Measurements from ENCODE around the gene DMRTC2. TPM values are rescaled to one million over a fixed set of nuclear protein-coding genes. Genes with fewer than 3 reads are reported as not detected.

Gene DMRTC2
- total and polyA plus RNA-seq, 7 donors = not detected

GRCh38 chr19:41808663-41809566, 35.9 kb upstream of the DMRTC2 start:
- 57 to 65% (median 59%) methylated on average over 16 of the region's 16 CpGs for WGBS, 3 donors
- Histone ChIP-seq H3K9me3 (no peaks in the 10 kb centered on the region), H3K4me3 (no peak overlapping the region), H3K36me3 (ENCODE audit: insufficient read depth in 1 of 2, low read depth in 1 of 2) (no peaks in the 10 kb centered on the region), H3K27ac (no peak overlapping the region), H3K27me3 (ENCODE audit: insufficient read depth in 3 of 3, low read length in 2 of 3) (no peaks in the 10 kb centered on the region), H3K4me1 (no peaks in the 10 kb centered on the region)
- intact Hi-C loops (cut with DNase I) = no loop called here
- TF ChIP-seq, protein P1, sequence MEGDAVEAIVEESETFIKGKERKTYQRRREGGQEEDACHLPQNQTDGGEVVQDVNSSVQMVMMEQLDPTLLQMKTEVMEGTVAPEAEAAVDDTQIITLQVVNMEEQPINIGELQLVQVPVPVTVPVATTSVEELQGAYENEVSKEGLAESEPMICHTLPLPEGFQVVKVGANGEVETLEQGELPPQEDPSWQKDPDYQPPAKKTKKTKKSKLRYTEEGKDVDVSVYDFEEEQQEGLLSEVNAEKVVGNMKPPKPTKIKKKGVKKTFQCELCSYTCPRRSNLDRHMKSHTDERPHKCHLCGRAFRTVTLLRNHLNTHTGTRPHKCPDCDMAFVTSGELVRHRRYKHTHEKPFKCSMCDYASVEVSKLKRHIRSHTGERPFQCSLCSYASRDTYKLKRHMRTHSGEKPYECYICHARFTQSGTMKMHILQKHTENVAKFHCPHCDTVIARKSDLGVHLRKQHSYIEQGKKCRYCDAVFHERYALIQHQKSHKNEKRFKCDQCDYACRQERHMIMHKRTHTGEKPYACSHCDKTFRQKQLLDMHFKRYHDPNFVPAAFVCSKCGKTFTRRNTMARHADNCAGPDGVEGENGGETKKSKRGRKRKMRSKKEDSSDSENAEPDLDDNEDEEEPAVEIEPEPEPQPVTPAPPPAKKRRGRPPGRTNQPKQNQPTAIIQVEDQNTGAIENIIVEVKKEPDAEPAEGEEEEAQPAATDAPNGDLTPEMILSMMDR (IDR thresholded peaks at IDR 0.05) = no peak
- DNase-seq (peak; percentile 27 to 55), ATAC-seq (no peak)

DNA sequence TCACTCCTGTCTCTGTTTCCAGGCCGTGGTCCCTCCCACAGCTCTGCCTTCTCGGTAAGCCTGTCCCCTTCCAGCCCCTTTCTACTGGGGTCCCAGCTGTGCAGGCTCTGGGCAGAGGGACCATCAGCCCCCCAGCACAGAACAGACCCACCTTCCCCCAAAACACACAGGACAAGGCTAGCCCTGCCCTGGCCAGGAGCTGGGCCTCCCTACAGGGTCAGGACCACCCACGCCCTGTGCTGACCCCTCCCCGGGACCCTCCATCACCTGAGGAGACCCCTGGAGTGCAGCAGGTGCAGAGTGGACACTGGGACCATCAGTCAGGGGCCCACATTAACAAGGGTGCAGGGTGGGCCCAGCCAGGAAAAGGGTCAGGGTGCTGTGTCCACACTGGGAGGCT, 34.5 kb upstream of the DMRTC2 start:
- WGBS, 3 donors = 49 to 63% (median 50%) methylated on average over 4 of the region's 4 CpGs
- H3K9me3 ChIP-seq = no peaks in the 10 kb centered on the region
- H3K4me1 ChIP-seq = no peaks in the 10 kb centered on the region
- H3K36me3 ChIP-seq (ENCODE audit: insufficient read depth in 1 of 2, low read depth in 1 of 2) = no peaks in the 10 kb centered on the region
- intact Hi-C loops (cut with DNase I) = no loop called here
- H3K4me3 ChIP-seq = no peak overlapping the region
- H3K27ac ChIP-seq = no peak overlapping the region
- ATAC-seq = no peak
- TF ChIP-seq, protein P1 (IDR thresholded peaks at IDR 0.05) = no peak
- DNase-seq = peak in 1 of 2 donors; percentile 46
- no peaks in the 10 kb centered on the region for H3K27me3 ChIP-seq (ENCODE audit: insufficient read depth in 3 of 3, low read length in 2 of 3)

- no peaks in the 10 kb centered on the region for H3K9me3 ChIP-seq
- H3K27me3 ChIP-seq (ENCODE audit: insufficient read depth in 3 of 3, low read length in 2 of 3) = no peaks in the 10 kb centered on the region
- H3K4me3 ChIP-seq = no peak overlapping the region
- no peaks in the 10 kb centered on the region for H3K4me1 ChIP-seq
- ATAC-seq = peak in 1 of 4 donors; percentile 25
- no peak overlapping the region for H3K27ac ChIP-seq
- DNase-seq = no peak
- 56 to 65% (median 57%) methylated on average over 3 of the region's 3 CpGs for WGBS, 3 donors
- intact Hi-C loops (cut with DNase I) = no loop called here
- TF ChIP-seq, protein P1 (IDR thresholded peaks at IDR 0.05) = no peak
- H3K36me3 ChIP-seq (ENCODE audit: insufficient read depth in 1 of 2, low read depth in 1 of 2) = no peaks in the 10 kb centered on the region
These were observed 33.8 kb upstream of the DMRTC2 start for GRCh38 chr19:41811036-41811435.

GRCh38 chr19:41811981-41812380, 32.9 kb upstream of the DMRTC2 start:
- Histone ChIP-seq H3K9me3 (no peaks in the 10 kb centered on the region), H3K4me1 (no peaks in the 10 kb centered on the region), H3K27ac (no peak overlapping the region), H3K27me3 (ENCODE audit: insufficient read depth in 3 of 3, low read length in 2 of 3) (no peaks in the 10 kb centered on the region), H3K4me3 (no peak overlapping the region), H3K36me3 (ENCODE audit: insufficient read depth in 1 of 2, low read depth in 1 of 2) (no peaks in the 10 kb centered on the region)
- 60 to 64% (median 63%) methylated on average over 3 of the region's 3 CpGs for WGBS, 3 donors
- TF ChIP-seq, protein P1 (IDR thresholded peaks at IDR 0.05) = no peak
- intact Hi-C loops (cut with DNase I) = no loop called here
- ATAC-seq (no peak), DNase-seq (no peak)
